ENCODE measurements around the gene BDKRB2. TPM values are rescaled to one million over a fixed set of nuclear protein-coding genes. Genes with fewer than 3 reads are reported as not detected.

BDKRB2 gene
- total RNA-seq, 1 experiment from 2014 or later: 0.15 TPM

DNA sequence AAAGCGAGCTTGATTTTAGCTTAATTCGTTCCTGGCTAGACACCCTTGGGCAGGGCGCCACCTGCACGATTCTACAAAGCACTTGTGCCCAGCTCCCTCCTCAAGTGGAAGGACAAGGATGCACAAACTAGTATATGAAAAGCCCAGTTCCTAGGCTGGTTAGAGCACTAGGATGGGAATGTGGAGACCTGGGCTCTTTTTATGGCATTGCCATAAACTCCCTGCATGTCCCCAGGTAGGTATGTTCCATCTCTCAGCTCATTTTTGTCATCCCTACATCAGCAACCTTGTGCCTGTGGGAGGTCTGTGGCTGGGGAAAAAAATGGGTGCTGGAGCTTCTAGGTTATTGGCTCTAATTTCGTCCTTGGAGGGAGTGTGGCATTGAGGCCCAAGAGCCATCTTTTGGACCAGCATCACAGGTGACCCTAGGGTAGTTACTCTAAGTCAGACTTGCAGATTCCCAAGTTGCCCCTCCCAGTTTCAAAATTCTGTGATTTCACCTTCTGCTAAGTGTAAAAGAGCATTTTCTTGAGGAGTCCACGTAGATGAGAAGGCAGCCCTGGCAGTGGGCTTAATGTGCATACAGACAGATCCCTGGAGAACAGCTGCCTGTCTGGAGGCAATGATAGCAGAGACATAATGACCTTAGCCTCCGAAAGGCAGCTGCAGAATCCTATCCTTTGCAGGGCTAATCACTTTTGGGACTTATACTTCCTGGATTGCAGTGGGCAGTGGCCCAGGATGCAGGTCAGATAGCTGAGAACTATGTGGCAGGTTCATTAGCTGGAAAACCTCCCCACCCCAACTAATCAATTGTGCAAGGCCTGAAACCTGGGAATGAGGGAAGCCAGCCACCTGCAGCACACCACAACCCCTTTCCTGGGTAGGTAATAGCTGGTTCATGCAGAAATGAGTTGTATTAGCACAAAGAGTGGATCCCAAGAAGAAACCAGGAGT is 47.6 kb upstream of the BDKRB2 start:
- Histone ChIP-seq H3K9ac (ENCODE audit: extremely low read depth, insufficient read length, low read length) (no peak overlapping the region), H3K9me3 (ENCODE audit: control insufficient read depth, low read depth, low read length) (no peaks in the 10 kb centered on the region), H3K4me1 (ENCODE audit: insufficient read depth, low read length) (no peaks in the 10 kb centered on the region), H2AK5ac (ENCODE audit: insufficient read length, low read length) (no peak overlapping the region), H4K91ac (ENCODE audit: insufficient read length, low read depth, low read length) (no peak overlapping the region), H3K23me2 (ENCODE audit: insufficient read length, low read depth, low read length, poor library complexity, severe bottlenecking) (no peaks in the 10 kb centered on the region), H4K8ac (replicated peaks; ENCODE audit: insufficient read length, low read depth, low read length) (no peak overlapping the region), H3K14ac (ENCODE audit: insufficient read depth, low read length) (no peak overlapping the region), H2BK5ac (ENCODE audit: insufficient read length, low read length) (no peak overlapping the region), H3K79me2 (ENCODE audit: insufficient read depth, low read length) (no peaks in the 10 kb centered on the region), H3K27ac (ENCODE audit: insufficient read length, low read depth, low read length) (no peak overlapping the region), H2BK12ac (ENCODE audit: insufficient read length, low read depth, low read length) (no peak overlapping the region), H2BK15ac (ENCODE audit: low read depth, low read length) (no peak overlapping the region), H2BK120ac (ENCODE audit: low read depth, low read length, poor library complexity, severe bottlenecking) (no peak overlapping the region), H3K23ac (ENCODE audit: insufficient read length, low read depth, low read length) (no peak overlapping the region), H3K18ac (ENCODE audit: insufficient read length, low read depth, low read length) (no peak overlapping the region), H3K4me2 (ENCODE audit: insufficient read depth, insufficient read length, low read length) (no peak overlapping the region), H3K27me3 (ENCODE audit: insufficient read depth, low read length) (no peaks in the 10 kb centered on the region), H2AFZ (ENCODE audit: low read length) (no peak overlapping the region), H3K4ac (ENCODE audit: low read depth, low read length) (no peak overlapping the region), H4K5ac (ENCODE audit: insufficient read length, low read depth, low read length) (no peak overlapping the region), H3T11ph (ENCODE audit: low read length) (no peak overlapping the region), H3K79me1 (ENCODE audit: insufficient read depth, low read depth, low read length, poor library complexity, severe bottlenecking) (no peaks in the 10 kb centered on the region), H3K56ac (ENCODE audit: insufficient read length, low read depth, low read length) (no peak overlapping the region), H4K20me1 (ENCODE audit: control insufficient read depth, insufficient read depth, insufficient read length) (no peaks in the 10 kb centered on the region), H2BK20ac (ENCODE audit: low read depth, low read length, poor library complexity, severe bottlenecking) (no peak overlapping the region)
- no peaks in the 10 kb centered on the region for H3K9me3 Mint-ChIP-seq
- H3K27me3 Mint-ChIP-seq (ENCODE audit: low read depth): peaks cover under 1% of the 10 kb centered on the region
- no peak overlapping the region; a peak in 1 of 7 replicates for H3K27ac Mint-ChIP-seq
- TF ChIP-seq CTCF (conservative IDR thresholded peaks at IDR 0.05): no peak
- no peak overlapping the region for H3K4me3 Mint-ChIP-seq
- DNase-seq: peak; percentile 4
- H3K36me3 Mint-ChIP-seq (ENCODE audit: insufficient read depth in 1 of 3, low read depth in 3 of 3): no peaks in the 10 kb centered on the region
- no CpG with 5 or more reads among the region's 7 CpGs for WGBS (ENCODE audit: extremely low coverage, insufficient read length, low lambda C conversion rate)
- no peaks in the 10 kb centered on the region for H3K4me1 Mint-ChIP-seq
